Lower lobe of right lung (tissue), 2 donors: ENCODE results near the gene ENTHD1. TPM values are rescaled to one million over a fixed set of nuclear protein-coding genes. Genes with fewer than 3 reads are reported as not detected.

Experiments used
- ATAC-seq, 2 donors: fragments of 200-7000 bp; cut with Tn5 transposase; one replicate each; pipeline ENCODE4 v1.9.1; 2020 to 2022; ENCODE audit warnings: mild to moderate bottlenecking in 2 of 2, moderate library complexity in 2 of 2
- DNase-seq: peaks from one replicate; pipeline ENCODE4 v3.0.0-alpha.2; 2020
- H3K27ac ChIP-seq: fragments of 200-600 bp; one replicate; pipeline ENCODE4 v1.8.0; 2022
- H3K27me3 ChIP-seq: fragments of 200-600 bp; one replicate; pipeline ENCODE4 v1.8.0; 2022; ENCODE audit warnings: low read depth
- H3K36me3 ChIP-seq: fragments of 200-600 bp; one replicate; pipeline ENCODE4 v1.8.0; 2022; ENCODE audit warnings: mild to moderate bottlenecking
- H3K4me1 ChIP-seq: fragments of 200-600 bp; one replicate; pipeline ENCODE4 v1.8.0; 2022
- H3K4me3 ChIP-seq: fragments of 200-600 bp; one replicate; pipeline ENCODE4 v1.8.0; 2022; ENCODE audit warnings: mild to moderate bottlenecking
- H3K9me3 ChIP-seq: fragments of 200-600 bp; one replicate; pipeline ENCODE4 v1.8.0; 2022
- CTCF ChIP-seq: fragments of 200-600 bp; IDR thresholded peaks from one replicate; pipeline ENCODE4 v1.8.0; 2022; ENCODE audit warnings: antibody characterized with exemption, mild to moderate bottlenecking
- intact Hi-C: fragments of 100-400 bp; cut with DNase I; formaldehyde crosslinking; loops from one replicate; pipeline ENCODE4 v1.11.0; 2022
- total RNA-seq: library from RNA; stranded (reverse); fragmentation: NEBNext Ultra II Directional; extraction: Animal tissue kit (Norgen Biotek cat#: 25700); gene quantifications from one replicate; pipeline ENCODE4 v1.2.1, GENCODE V29; 2021
- donor health status: DM: no; HTN: yes; CAD: no; lungs with severe emphysema.

Gene ENTHD1
- total RNA-seq, 1 donor from 2014 or later = not detected

- H3K27me3 ChIP-seq = peaks cover 26% of the 10 kb centered on the region
- no peak for ATAC-seq
- no peaks in the 10 kb centered on the region for H3K36me3 ChIP-seq
These were observed 177.0 kb downstream of the ENTHD1 start for GRCh38 chr22:39716534-39716933.

GRCh38 chr22:39715778-39716495 is 177.6 kb downstream of the ENTHD1 start:
- H3K4me3 ChIP-seq = no peak overlapping the region
- intact Hi-C loops = no loop called here
- no peaks in the 10 kb centered on the region for H3K9me3 ChIP-seq
- H3K36me3 ChIP-seq = no peaks in the 10 kb centered on the region
- H3K27ac ChIP-seq = no peak overlapping the region
- H3K27me3 ChIP-seq = peaks cover 20% of the 10 kb centered on the region
- ATAC-seq (no peak), DNase-seq (peak; percentile 23)
- TF ChIP-seq CTCF = no peak
- peaks cover 2% of the 10 kb centered on the region for H3K4me1 ChIP-seq

More at GRCh38 chr22:39716534-39716933, 177.0 kb downstream of the ENTHD1 start:
- H3K27ac ChIP-seq = no peak overlapping the region
- peak; percentile 34 for DNase-seq
- TF ChIP-seq CTCF = no peak
- H3K4me1 ChIP-seq = no peaks in the 10 kb centered on the region
- intact Hi-C loops = no loop called here
- no peak overlapping the region for H3K4me3 ChIP-seq
- no peaks in the 10 kb centered on the region for H3K9me3 ChIP-seq

GRCh38 chr22:39714321-39714720 is 179.2 kb downstream of the ENTHD1 start:
- intact Hi-C loops = no loop called here
- Histone ChIP-seq H3K4me3 (no peak overlapping the region), H3K36me3 (no peaks in the 10 kb centered on the region), H3K27ac (no peak overlapping the region), H3K4me1 (peaks cover 6% of the 10 kb centered on the region), H3K27me3 (peaks cover 24% of the 10 kb centered on the region), H3K9me3 (no peaks in the 10 kb centered on the region)
- no peak for ATAC-seq
- peak; percentile 15 for DNase-seq
- no peak for TF ChIP-seq CTCF

GRCh38 chr22:39713799-39714290 is 179.7 kb downstream of the ENTHD1 start:
- no peaks in the 10 kb centered on the region for H3K9me3 ChIP-seq
- no peak overlapping the region for H3K4me3 ChIP-seq
- intact Hi-C loops = no loop called here
- DNase-seq = peak; percentile 41
- H3K27ac ChIP-seq = no peak overlapping the region
- H3K4me1 ChIP-seq = peaks cover 6% of the 10 kb centered on the region
- no peak for ATAC-seq
- no peaks in the 10 kb centered on the region for H3K36me3 ChIP-seq
- peaks cover 21% of the 10 kb centered on the region for H3K27me3 ChIP-seq
- TF ChIP-seq CTCF = no peak

- H3K4me1 ChIP-seq = peaks cover 6% of the 10 kb centered on the region
- peaks cover 21% of the 10 kb centered on the region for H3K27me3 ChIP-seq
- TF ChIP-seq CTCF = no peak
- no peaks in the 10 kb centered on the region for H3K9me3 ChIP-seq
- H3K36me3 ChIP-seq = no peaks in the 10 kb centered on the region
- ATAC-seq (no peak), DNase-seq (peak; percentile 28)
- H3K27ac ChIP-seq = no peak overlapping the region
- intact Hi-C loops = no loop called here
- no peak overlapping the region for H3K4me3 ChIP-seq
These were observed 180.6 kb downstream of the ENTHD1 start for GRCh38 chr22:39712751-39713525.
